HepG2 (cell line): ENCODE results near the gene PRSS12. TPM values are rescaled to one million over a fixed set of nuclear protein-coding genes. Genes with fewer than 3 reads are reported as not detected.

ENCODE experiments used
- BRCA1 ChIP-seq: sonication (generic); formaldehyde crosslinking; IDR thresholded peaks from 2 replicates; pipeline ENCODE4 v1.4.0; 2020; ENCODE audit warnings: missing genetic modification reagents
- NCOA2 ChIP-seq: sonication (generic); formaldehyde crosslinking; IDR thresholded peaks from 2 replicates; pipeline ENCODE4 v1.8.0; 2022; ENCODE audit warnings: inconsistent platforms
- RELA ChIP-seq: sonication (generic); formaldehyde crosslinking; IDR thresholded peaks from 2 replicates; pipeline ENCODE4 v1.4.0; 2020; ENCODE audit warnings: missing genetic modification reagents
- YEATS2 ChIP-seq: sonication (generic); formaldehyde crosslinking; IDR thresholded peaks from 2 replicates; pipeline ENCODE4 v1.4.0; 2020; ENCODE audit warnings: missing genetic modification reagents, borderline replicate concordance
- ZBTB39 ChIP-seq: sonication (generic); formaldehyde crosslinking; IDR thresholded peaks from 2 replicates; pipeline ENCODE4 v1.5.0; 2020; ENCODE audit warnings: missing genetic modification reagents
- ZBTB7A ChIP-seq: sonication (generic); formaldehyde crosslinking; IDR thresholded peaks from 2 replicates; pipeline ENCODE4 v1.8.0; 2022; ENCODE audit warnings: mild to moderate bottlenecking, missing genetic modification reagents
- ZFP91 ChIP-seq: sonication (generic); formaldehyde crosslinking; IDR thresholded peaks from 2 replicates; pipeline ENCODE4 v1.9.0; 2022; ENCODE audit warnings: missing genetic modification reagents, mild to moderate bottlenecking, borderline replicate concordance
- ZFX ChIP-seq: sonication (generic); formaldehyde crosslinking; IDR thresholded peaks from 2 replicates; pipeline ENCODE4 v1.4.0; 2020; ENCODE audit warnings: mild to moderate bottlenecking, low read depth, missing genetic modification reagents, moderate library complexity
- ZNF124 ChIP-seq: sonication (generic); formaldehyde crosslinking; IDR thresholded peaks from 2 replicates; pipeline ENCODE4 v1.4.0; 2020; ENCODE audit warnings: missing genetic modification reagents
- ZNF446 ChIP-seq: sonication (generic); formaldehyde crosslinking; IDR thresholded peaks from 2 replicates; pipeline ENCODE4 v1.5.0; 2020; ENCODE audit warnings: mild to moderate bottlenecking, missing genetic modification reagents
- ZNF607 ChIP-seq: sonication (generic); formaldehyde crosslinking; IDR thresholded peaks from 2 replicates; pipeline ENCODE4 v1.5.1; 2020; ENCODE audit warnings: missing genetic modification reagents, mild to moderate bottlenecking, borderline replicate concordance
- ZNF644 ChIP-seq: IDR thresholded peaks from 2 replicates; pipeline ENCODE4 v1.6.1; 2016; ENCODE audit warnings: low read depth
- ZNF792 ChIP-seq: IDR thresholded peaks from 2 replicates; pipeline ENCODE4 v1.6.1; 2016
- polyA plus RNA-seq, 8 experiments: library from polyadenylated mRNA; depleted of rRNA in 3 of 8; stranded (reverse) in 7 of 8; unstranded in 1 of 8; fragments of >200 nt; fragmentation: Illumina TruSeq in 4 of 8; extraction: Trizol in 4 of 8; gene quantifications; 2 replicates each; pipeline versions ENCODE4 v1.2.1 to v1.2.3, GENCODE V29; 2011 to 2016; ENCODE audit warnings: low read depth in 4 of 8, missing spikeins in 1 of 8, mixed read lengths in 1 of 8; ENCODE audit not compliant: insufficient read depth in 1 of 8
- total RNA-seq, 5 experiments: library from RNA; depleted of rRNA; stranded (reverse); fragments of >200 nt; fragmentation: Illumina TruSeq; extraction: Trizol; gene quantifications; 2 replicates each; pipeline ENCODE4 v1.2.3, GENCODE V29; 2016; ENCODE audit warnings: low read depth in 1 of 5
- TF ChIP-seq, protein P1 (sequence below): sonication (generic); formaldehyde crosslinking; IDR thresholded peaks from 2 replicates; pipeline ENCODE4 v1.5.1; 2020; ENCODE audit warnings: mild to moderate bottlenecking, moderate library complexity, missing genetic modification reagents
- TF ChIP-seq, protein P2 (sequence below): sonication (generic); formaldehyde crosslinking; IDR thresholded peaks from 2 replicates; pipeline ENCODE4 v1.4.0; 2020; ENCODE audit warnings: mild to moderate bottlenecking, missing genetic modification reagents, borderline replicate concordance
- TF ChIP-seq, protein P3 (sequence below): sonication (generic); formaldehyde crosslinking; IDR thresholded peaks from 2 replicates; pipeline ENCODE4 v1.5.1; 2020; ENCODE audit warnings: missing genetic modification reagents, mild to moderate bottlenecking, borderline replicate concordance
- TF ChIP-seq, protein P4 (sequence below): sonication (generic); formaldehyde crosslinking; conservative IDR thresholded peaks from 2 replicates; pipeline ENCODE4 v1.5.0; 2020; ENCODE audit warnings: missing genetic modification reagents

Gene PRSS12
- total and polyA plus RNA-seq, 2 of the 13 experiments (the other 11 are each of a cell fraction or from before 2014, with no cell fraction given), result 0.02 TPM; not detected in 1

DNA sequence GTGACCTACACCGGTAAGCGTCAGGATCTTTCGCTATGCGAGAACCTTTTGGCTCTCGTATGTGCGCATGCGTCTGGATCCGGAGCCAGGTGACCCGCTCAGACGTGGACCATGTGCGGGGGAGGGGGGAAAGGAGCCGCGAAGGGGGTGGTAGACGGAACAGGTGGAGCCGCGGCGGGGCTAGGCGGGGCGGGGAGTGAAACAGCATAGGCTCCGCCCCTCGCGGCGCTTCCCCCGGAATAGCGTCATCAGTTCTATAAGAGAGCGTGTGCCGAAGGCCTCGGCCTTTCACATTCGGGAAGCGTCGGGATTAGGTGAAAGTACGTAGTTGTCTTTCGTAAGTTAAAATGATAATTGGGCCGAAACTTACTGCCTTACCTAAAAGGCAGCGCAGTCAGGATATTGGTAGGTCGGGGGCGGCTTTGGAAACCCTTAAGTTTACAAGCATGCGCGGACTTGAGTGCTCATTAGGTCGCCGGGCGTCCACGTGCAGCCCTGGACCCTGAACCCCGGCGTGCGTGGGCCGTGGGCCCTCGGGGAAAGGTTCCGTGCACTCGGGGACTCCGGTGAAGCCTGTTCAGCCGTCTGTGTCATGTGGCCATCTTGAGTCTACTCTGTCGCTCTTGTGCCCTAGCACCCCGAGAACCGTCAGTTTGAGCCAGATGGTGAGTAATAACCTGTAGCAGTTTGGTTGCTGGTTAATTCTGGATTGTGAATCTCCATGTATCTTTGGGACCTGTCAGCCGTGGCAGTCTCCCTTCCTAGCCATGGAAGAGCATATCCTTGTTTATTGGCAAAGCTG, 74.1 kb downstream of the PRSS12 start (continued):
- TF ChIP-seq, protein P1, sequence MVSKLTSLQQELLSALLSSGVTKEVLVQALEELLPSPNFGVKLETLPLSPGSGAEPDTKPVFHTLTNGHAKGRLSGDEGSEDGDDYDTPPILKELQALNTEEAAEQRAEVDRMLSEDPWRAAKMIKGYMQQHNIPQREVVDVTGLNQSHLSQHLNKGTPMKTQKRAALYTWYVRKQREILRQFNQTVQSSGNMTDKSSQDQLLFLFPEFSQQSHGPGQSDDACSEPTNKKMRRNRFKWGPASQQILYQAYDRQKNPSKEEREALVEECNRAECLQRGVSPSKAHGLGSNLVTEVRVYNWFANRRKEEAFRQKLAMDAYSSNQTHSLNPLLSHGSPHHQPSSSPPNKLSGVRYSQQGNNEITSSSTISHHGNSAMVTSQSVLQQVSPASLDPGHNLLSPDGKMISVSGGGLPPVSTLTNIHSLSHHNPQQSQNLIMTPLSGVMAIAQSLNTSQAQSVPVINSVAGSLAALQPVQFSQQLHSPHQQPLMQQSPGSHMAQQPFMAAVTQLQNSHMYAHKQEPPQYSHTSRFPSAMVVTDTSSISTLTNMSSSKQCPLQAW (CRISPR knock-in tag), result peak; percentile 89
- TF ChIP-seq YEATS2 (CRISPR knock-in tag) (peak; percentile 99), ZNF607 (0 out of 2 replicates have a peak, but pooled peaks have one; percentile 61), ZNF792 (CRISPR knock-in tag) (peak; percentile 58), ZFP91 (CRISPR knock-in tag) (peak; percentile 91), BRCA1 (CRISPR knock-in tag) (0 out of 2 replicates have a peak, but pooled peaks have one; percentile 78), ZFX (CRISPR knock-in tag) (peak; percentile 99), ZNF446 (CRISPR knock-in tag) (no peak; the same call in 1 of the 2 replicates), ZNF124 (CRISPR knock-in tag) (peak; percentile 77; the same call in 1 of the 2 replicates), NCOA2 (CRISPR knock-in tag) (peak; percentile 61; the same call in 1 of the 2 replicates), RELA (no peak), ZBTB7A (CRISPR knock-in tag) (no peak), ZNF644 (CRISPR knock-in tag) (no peak), ZBTB39 (CRISPR knock-in tag) (no peak)
- TF ChIP-seq, protein P2, sequence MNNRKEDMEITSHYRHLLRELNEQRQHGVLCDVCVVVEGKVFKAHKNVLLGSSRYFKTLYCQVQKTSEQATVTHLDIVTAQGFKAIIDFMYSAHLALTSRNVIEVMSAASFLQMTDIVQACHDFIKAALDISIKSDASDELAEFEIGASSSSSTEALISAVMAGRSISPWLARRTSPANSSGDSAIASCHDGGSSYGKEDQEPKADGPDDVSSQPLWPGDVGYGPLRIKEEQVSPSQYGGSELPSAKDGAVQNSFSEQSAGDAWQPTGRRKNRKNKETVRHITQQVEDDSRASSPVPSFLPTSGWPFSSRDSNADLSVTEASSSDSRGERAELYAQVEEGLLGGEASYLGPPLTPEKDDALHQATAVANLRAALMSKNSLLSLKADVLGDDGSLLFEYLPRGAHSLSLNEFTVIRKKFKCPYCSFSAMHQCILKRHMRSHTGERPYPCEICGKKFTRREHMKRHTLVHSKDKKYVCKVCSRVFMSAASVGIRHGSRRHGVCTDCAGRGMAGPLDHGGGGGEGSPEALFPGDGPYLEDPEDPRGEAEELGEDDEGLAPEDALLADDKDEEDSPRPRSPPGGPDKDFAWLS, result no peak
- TF ChIP-seq, protein P3, sequence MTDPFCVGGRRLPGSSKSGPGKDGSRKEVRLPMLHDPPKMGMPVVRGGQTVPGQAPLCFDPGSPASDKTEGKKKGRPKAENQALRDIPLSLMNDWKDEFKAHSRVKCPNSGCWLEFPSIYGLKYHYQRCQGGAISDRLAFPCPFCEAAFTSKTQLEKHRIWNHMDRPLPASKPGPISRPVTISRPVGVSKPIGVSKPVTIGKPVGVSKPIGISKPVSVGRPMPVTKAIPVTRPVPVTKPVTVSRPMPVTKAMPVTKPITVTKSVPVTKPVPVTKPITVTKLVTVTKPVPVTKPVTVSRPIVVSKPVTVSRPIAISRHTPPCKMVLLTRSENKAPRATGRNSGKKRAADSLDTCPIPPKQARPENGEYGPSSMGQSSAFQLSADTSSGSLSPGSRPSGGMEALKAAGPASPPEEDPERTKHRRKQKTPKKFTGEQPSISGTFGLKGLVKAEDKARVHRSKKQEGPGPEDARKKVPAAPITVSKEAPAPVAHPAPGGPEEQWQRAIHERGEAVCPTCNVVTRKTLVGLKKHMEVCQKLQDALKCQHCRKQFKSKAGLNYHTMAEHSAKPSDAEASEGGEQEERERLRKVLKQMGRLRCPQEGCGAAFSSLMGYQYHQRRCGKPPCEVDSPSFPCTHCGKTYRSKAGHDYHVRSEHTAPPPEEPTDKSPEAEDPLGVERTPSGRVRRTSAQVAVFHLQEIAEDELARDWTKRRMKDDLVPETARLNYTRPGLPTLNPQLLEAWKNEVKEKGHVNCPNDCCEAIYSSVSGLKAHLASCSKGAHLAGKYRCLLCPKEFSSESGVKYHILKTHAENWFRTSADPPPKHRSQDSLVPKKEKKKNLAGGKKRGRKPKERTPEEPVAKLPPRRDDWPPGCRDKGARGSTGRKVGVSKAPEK (CRISPR knock-in tag), result peak; percentile 56; the same call in 1 of the 2 replicates
- TF ChIP-seq, protein P4, sequence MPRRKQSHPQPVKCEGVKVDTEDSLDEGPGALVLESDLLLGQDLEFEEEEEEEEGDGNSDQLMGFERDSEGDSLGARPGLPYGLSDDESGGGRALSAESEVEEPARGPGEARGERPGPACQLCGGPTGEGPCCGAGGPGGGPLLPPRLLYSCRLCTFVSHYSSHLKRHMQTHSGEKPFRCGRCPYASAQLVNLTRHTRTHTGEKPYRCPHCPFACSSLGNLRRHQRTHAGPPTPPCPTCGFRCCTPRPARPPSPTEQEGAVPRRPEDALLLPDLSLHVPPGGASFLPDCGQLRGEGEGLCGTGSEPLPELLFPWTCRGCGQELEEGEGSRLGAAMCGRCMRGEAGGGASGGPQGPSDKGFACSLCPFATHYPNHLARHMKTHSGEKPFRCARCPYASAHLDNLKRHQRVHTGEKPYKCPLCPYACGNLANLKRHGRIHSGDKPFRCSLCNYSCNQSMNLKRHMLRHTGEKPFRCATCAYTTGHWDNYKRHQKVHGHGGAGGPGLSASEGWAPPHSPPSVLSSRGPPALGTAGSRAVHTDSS (CRISPR knock-in tag), result no peak
